IPS-NIHi7 (cell line): ENCODE data around the gene ARHGAP10.
"Not testable (repeated sequence)": the region's sequence is repeated elsewhere in the genome, so short reads cannot be mapped to it uniquely, and the experiment has no call there.

Source experiments
- DNase-seq: peaks from one replicate; pipeline ENCODE4 v3.0.0; 2012; ENCODE audit warnings: mixed read lengths; ENCODE audit errors: extremely low spot score

Gene ARHGAP10

GRCh38 chr4:147847751-147848590 is 116.1 kb downstream of the ARHGAP10 start:
- no peak for DNase-seq

- DNase-seq, result no peak
Observed at GRCh38 chr4:147848634-147849033, 116.7 kb downstream of the ARHGAP10 start.

GRCh38 chr4:147851135-147851534 is 119.2 kb downstream of the ARHGAP10 start:
- no peak for DNase-seq

GRCh38 chr4:147853706-147854105 is 121.8 kb downstream of the ARHGAP10 start:
- DNase-seq, result no peak

- DNase-seq, result no peak
Observed at GRCh38 chr4:147854154-147854553, 122.3 kb downstream of the ARHGAP10 start.

- no peak for DNase-seq
Observed at GRCh38 chr4:147855571-147856009, 123.7 kb downstream of the ARHGAP10 start.

- no peak for DNase-seq
Observed at GRCh38 chr4:147860960-147861359, 129.1 kb downstream of the ARHGAP10 start.

GRCh38 chr4:147862043-147862692 is 130.3 kb downstream of the ARHGAP10 start:
- DNase-seq, result no peak

- DNase-seq, result no peak
Observed at GRCh38 chr4:147863111-147863747, 131.3 kb downstream of the ARHGAP10 start.

GRCh38 chr4:147863808-147864472 is 132.1 kb downstream of the ARHGAP10 start:
- no peak for DNase-seq

- no peak for DNase-seq
Observed at GRCh38 chr4:147864607-147865006, 132.7 kb downstream of the ARHGAP10 start.

- peak; percentile 24 for DNase-seq
Observed at GRCh38 chr4:147865926-147866325, 134.0 kb downstream of the ARHGAP10 start.

- peak; percentile 79 for DNase-seq
Observed at GRCh38 chr4:147866532-147867271, 134.8 kb downstream of the ARHGAP10 start.

- no peak for DNase-seq
Observed at GRCh38 chr4:147874109-147874508, 142.2 kb downstream of the ARHGAP10 start.

GRCh38 chr4:147877308-147877771 is 145.5 kb downstream of the ARHGAP10 start:
- DNase-seq, result no peak

GRCh38 chr4:147879676-147880075 is 147.8 kb downstream of the ARHGAP10 start:
- no peak for DNase-seq

- DNase-seq, result no peak
Observed at GRCh38 chr4:147880511-147880910, 148.6 kb downstream of the ARHGAP10 start.

GRCh38 chr4:147884536-147884935 is 152.6 kb downstream of the ARHGAP10 start:
- no peak for DNase-seq

GRCh38 chr4:147885216-147885615 is 153.3 kb downstream of the ARHGAP10 start:
- not testable (repeated sequence) for DNase-seq

GRCh38 chr4:147891476-147892115 is 159.7 kb downstream of the ARHGAP10 start:
- no peak for DNase-seq

- no peak for DNase-seq
Observed at GRCh38 chr4:147899512-147899911, 167.6 kb downstream of the ARHGAP10 start.
